ENCODE results near the gene SMIM10L2A. TPM values are rescaled to one million over a fixed set of nuclear protein-coding genes. Genes with fewer than 3 reads are reported as not detected.
A peak's percentile ranks its signal among the peaks of the same experiment; 100 is the strongest.
"Not testable (repeated sequence)": the region's sequence is repeated elsewhere in the genome, so short reads cannot be mapped to it uniquely, and the experiment has no call there.

SMIM10L2A gene
- 1.1 TPM for total RNA-seq

DNA sequence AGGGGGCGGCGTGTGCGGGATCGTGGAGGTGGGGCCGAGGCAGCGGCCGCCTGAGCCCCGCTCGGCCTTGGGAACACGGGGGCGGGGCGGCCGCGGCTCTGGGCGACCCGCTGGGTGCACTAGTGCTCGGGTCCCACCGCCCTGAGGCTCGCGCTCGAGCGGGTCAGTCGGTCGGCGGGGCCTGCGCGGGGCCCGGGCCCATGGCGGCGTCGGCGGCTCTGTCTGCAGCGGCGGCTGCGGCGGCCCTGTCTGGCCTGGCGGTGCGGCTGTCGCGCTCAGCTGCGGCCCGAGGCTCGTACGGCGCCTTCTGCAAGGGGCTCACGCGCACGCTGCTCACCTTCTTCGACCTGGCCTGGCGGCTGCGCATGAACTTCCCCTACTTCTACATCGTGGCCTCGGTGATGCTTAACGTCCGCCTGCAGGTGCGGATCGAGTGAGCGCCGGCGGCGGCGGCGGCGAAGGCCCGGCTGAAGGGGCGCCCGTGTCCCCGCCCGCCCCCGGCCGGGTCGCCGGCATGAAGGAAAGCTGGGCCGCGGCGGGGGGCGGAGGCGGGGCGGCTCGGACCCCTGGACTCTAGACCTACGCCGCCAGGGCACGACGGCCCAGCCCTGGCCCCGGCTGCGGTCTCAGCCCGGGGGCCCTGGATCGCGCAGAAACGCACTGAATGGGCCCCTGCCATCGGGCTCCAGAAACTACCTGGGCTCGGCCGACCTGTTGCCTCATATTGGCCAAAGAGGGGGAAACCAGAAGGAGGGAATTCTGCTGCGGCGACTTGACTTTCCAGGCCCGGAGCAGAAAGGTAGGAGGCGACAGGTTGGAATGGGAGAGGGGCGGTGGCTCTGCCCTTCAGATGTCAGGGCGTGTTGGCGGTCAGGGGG is at the start of gene SMIM10L2A:
Gene SMIM10L2A (plus strand): TSS at position 13 of the 878 bp plus-strand sequence. CDS start 188 bp downstream, at position 201.
- DNase-seq (ENCODE audit: low spot score) = no peak

DNA sequence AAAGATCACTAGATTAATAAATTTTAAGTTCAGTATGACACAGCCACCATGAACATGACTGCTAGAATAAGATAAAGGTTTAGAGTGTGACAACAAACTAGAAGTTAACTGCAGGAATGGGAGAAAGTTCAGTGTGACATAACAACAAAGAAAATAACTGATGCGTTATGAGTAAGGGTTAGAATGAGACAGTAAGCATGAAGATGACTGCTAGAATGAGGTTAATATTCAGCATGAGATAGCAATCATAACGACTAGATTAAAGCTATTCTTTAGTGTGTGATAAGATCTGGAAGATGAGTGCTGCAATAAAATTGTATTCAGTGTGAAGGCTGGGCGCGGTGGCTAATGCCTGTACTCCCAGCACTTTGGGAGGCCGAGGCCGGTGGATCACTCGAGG is 48.4 kb upstream of the SMIM10L2A start:
- no peak for DNase-seq (ENCODE audit: low spot score)

DNA sequence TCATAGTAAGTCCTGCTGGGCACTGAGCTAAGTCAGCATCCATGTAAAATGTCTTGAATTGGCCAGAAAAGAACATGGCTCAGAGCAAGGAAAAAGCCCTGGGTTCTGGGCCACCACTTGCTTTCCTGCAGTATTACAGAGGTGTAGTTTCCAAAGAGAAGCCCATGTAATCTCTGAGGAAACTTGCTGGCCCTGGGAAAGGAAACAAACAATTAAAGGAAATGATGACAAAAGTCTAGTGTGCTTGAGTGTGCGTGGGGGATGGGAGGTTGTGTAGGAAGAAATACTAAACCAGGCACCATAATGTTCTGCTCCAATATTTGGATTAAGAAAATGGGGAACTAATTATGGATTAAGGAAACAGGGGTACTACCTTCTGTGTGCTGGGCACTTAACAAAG is 39.5 kb upstream of the SMIM10L2A start:
- DNase-seq (ENCODE audit: low spot score) = no peak

DNA sequence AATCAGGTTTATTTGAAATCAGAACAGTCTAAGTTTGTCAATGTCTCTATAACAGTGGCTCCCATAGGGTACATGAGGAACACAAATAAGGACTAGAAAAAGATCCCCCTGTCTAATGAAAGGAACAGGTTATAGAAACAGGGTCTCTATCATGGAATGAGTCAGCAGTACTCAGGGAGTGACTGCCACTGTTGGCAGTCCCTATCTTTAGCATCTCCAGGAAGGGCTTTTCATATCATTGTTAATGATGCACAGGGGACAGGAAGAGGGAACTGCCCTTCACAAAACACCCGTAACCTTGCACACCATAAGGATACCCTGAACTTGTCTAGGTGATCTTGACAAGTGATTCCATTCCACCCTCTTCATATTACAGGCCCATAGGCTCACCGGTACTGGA is 38.5 kb upstream of the SMIM10L2A start:
- no peak for DNase-seq (ENCODE audit: low spot score)

DNA sequence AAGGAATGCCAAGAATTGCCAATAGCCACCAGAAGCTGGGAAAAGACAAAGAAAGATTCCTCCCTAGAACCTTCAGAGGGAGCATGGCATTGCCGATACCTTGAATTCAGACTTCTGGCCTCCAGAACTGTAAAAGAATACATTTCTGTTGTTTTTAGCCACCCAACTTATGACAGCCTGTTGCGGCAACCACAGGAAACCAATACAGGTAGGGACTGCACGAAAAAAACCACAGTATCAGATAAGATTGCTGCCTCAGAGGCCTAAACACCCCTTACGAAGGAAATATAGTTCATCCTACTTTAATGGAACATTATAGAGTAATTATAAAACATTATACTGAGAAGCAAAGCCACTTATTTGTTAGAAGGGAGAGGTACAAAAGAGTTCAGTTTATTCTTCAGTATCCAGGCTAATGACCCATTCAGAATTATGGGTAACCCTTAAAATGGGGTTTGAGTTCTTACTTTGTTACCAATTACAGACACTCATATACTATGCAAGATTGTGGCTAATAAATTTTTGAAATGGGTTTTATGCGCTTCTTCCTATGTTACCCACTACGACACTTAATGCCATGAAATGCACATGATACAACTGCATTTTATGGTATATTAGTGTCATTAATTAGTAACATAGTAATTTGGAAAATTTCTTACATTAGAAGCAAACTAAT is 37.4 kb upstream of the SMIM10L2A start:
- no peak for DNase-seq (ENCODE audit: low spot score)

DNA sequence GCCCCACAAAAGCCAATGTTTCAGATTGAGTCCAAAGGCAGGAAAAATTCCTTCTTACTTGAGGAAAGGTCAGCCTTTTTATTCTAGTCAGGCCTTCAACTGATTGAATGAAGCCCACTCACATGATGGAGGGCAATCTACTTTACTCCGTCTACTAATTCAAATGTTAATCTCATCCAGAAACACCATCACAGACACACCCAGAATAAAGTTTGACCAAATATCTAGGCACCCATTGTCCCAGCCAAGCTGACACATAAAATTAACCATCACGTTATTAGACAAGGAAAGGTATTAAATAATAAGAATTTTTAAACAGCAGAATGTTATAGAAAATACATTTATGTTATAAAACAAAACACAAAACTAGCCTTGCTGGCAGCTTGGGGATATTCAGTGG is 32.9 kb upstream of the SMIM10L2A start:
- no peak for DNase-seq (ENCODE audit: low spot score)

DNA sequence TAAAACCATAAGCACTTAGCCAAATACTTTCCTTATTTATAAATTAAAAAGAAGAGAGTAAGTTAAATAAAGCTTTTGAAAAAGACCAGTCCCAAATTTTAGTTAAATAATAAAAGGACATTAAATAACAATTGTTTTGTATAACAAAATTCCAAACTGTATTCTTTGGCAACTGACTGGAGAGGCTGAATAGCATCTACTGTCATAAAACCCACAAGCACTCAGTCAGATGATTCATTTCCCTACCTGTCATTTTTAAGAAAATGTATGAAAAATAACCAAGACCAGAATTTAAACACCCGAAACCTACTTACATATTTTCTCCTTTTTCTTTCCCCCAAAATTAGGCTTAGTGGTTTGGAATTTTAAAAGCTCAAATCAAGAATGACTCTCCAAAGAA is 32.5 kb upstream of the SMIM10L2A start:
- DNase-seq (ENCODE audit: low spot score) = no peak

DNA sequence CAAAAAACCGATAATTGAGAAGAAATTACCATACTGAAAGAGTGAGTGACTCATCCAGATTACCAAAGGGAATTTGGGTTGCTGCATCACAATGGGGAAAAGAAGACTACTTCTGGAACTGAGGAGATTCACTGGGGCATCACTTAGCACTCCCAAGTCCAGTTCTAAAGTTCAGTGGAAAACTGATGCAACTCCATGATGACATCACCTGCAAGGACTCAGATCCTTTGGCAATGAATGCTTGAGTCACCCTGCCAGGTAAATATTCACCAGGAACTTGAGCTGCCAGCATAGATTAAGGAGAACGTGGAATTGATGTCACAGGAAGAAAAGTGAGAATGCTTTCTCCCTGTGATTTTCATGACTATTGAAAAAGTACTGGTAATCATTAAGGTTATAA is 32.0 kb upstream of the SMIM10L2A start:
- no peak for DNase-seq (ENCODE audit: low spot score)

DNA sequence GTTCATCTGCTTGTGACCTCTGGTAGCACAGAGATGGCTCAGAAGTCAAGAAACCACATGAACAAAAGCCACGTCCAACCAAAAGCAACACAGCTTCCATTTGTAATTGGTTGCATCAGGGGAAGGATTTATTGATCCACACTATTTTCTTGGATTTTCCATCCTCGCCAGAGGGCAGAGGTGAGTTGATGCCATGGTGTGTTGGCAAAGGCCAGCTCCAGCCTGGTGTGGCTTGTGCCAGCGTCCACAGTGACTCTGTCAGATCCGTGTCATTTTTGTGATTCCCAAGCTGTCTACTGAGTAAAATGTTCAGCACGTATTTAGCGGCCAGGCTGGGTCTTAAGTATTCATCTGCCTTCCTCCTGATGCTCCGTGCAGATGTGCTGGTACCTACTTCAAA is 30.0 kb upstream of the SMIM10L2A start:
- no peak for DNase-seq (ENCODE audit: low spot score)

DNA sequence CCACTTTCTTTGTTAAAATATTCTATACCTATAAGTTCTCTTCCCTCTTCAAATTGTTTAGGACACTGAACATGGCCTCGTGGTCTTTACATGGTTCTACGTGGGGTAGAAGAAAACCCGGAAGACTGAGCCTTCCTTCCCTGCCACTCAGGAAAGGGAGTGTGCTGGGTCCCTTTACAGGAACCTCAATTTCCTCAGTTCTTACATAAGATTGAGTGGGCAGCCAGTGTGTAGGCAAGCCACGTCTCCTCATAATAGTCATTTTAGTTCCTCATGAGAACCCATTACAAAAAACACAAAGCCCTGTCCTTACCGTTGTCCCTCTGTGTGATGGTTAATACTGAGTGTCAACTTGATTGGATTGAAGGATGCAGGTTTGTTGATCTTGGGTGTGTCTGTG is 28.7 kb upstream of the SMIM10L2A start:
- DNase-seq (ENCODE audit: low spot score) = no peak

DNA sequence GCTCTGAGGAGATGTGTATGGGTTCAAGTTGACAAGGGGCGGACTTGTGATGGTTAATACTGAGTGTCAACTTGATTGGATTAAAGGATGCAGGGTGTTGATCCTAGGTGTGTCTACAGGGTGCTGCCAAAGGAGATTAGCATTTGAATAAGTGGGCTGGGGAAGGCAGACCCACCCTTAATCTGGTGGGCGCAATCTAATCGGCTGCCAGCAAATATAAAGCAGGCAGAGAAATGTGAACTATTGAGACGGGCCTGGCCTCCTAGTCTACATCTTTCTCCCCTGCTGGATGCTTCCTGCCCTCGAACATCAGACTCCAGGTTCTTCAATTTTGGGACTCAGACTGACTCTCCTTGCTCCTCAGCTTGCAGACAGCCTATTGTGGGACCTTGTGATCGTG is 26.7 kb upstream of the SMIM10L2A start:
- DNase-seq (ENCODE audit: low spot score) = no peak

DNA sequence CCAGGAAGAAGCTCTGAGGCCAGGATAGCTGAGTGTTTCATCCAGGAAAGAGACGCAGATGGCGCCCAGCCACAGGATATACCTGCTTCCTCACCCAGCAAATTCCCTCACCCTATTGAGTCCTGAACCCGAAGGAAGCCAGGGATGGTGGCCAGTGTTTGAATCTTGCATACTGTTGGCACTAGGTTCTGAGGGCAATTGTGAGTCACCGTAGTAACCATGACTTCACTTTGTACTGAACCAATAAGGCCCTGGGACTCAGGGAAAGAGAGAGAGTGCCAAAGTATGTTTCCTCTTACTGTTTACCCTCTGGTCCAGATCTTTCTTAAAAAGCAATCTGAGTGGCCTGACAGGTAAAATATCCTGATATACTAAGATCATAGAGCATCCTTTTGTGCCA is 25.6 kb upstream of the SMIM10L2A start:
- no peak for DNase-seq (ENCODE audit: low spot score)

DNA sequence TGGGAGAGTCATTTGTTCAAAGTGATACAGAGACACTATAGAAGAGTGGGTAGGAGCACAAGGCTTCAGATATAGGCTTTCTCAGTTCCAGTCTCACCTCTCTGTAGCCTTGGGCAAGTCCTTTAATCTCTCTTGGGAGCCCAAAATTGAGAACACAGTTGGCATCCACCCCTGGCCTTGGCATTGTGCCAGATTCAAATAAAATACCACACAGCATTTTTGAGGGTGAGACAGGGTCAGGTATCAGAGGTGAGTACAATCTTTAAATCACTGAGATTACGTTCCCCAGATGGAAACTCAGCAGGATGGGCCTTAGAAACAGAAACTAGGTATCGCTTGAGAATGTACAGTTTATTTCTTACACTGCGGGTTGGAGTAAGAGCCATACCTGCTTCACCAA is 25.2 kb upstream of the SMIM10L2A start:
- no peak for DNase-seq (ENCODE audit: low spot score)

DNA sequence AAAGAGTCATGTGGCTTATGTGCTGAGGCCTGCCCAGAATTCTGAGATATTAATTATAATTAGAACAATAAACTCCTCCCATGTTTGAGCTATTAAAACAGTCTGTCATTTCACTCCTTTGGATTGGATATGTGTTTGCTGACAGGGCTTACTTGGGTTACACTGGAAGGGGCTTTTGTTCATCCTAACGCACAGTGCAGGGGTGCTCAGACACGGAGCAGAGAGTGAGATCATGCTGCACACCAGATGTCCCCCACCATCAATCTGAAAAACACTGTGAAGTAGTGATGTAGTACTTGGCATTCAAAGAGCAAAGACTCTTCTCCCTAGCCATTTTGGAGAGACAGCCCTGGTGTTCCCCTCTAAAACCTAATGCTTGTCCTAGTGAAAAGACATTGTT is 24.1 kb upstream of the SMIM10L2A start:
- no peak for DNase-seq (ENCODE audit: low spot score)

DNA sequence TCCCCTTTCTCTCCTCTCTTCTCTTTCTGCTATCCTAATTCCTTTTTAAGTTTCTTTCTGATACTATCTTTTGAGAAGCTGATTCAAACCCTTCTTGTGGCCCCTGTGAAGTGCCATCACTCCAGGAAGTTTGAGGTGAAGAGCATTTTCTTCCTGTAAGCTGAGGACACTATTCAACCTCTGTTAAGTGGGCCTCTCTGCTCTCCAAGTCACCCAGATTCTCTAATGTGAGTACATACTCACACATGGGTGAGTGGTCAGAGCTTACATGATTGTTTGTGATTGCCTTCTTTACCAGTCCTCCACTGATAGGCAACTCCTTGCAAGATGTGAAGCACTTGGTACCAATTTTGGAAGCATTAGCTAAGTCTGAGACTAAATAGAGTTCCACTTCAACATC is 18.4 kb upstream of the SMIM10L2A start:
- no peak for DNase-seq (ENCODE audit: low spot score)

DNA sequence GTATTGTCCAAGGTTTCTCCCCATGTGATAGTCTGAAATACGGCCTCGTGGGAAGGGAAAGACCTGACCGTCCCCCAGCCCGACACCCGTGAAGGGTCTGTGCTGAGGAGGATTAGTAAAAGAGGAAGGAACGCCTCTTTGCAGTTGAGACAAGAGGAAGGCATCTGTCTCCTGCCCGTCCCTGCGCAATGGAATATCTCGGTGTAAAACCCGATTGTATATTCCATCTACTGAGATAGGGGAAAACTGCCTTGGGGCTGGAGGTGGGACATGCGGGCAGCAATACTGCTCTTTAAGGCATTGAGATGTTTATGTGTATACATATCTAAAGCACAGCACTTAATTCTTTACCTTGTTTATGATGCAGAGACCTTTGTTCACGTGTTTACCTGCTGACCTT is 15.3 kb upstream of the SMIM10L2A start:
- not testable (repeated sequence) for DNase-seq (ENCODE audit: low spot score)

DNA sequence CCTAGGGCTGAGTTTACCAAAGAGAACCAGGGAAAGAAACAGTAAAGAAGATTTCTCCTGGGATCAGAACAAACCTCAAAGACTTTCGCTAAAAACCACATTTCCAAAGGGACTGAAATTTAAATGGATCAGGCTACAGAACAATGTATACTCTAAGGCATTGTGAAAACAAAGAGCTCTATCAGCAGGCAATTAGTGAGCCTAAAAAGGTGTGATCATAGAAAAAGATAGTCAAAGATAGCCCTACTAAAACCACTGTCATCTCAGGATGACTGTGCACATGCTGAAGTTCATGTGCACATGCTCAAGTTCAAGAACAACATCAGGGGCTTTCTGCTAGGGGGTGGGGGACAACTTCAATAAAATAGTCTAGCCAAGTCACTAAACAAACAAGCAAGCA is 12.9 kb upstream of the SMIM10L2A start:
- DNase-seq (ENCODE audit: low spot score) = no peak

DNA sequence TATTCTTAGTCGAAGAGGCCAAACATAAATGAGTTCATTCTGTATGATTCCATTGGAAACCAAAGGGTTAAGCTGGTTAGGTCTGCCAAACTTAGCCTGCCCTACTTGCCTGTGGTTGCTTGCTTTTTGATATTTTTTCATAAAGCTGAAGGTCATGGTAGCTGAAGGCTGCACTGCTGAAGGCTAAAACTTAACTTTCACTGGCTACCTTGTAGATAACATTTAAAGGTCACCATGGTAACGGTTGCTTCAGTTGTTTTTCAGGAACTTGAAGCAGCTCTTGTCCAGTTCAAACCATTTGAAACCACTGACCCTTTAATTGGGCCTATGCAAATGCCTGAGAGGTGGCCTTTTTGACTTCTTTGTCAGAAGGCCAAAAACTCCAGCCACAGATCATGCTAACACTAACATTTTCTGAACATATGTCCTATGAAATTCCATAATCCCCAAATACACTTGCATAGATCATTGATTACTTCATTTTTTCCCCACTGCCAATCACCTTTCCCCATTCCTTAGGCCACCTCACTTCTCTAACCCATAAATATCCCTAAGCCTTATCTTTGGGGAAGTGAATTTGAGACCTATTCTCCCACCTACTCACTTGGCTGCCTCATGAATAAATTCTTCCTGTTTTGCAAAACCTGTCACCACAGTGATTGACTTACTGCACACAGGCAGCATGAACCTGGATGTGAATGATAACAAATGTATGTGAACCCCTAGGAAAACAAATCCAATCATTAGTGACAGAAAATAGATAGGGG is 10.7 kb upstream of the SMIM10L2A start:
- no peak for DNase-seq (ENCODE audit: low spot score)

DNA sequence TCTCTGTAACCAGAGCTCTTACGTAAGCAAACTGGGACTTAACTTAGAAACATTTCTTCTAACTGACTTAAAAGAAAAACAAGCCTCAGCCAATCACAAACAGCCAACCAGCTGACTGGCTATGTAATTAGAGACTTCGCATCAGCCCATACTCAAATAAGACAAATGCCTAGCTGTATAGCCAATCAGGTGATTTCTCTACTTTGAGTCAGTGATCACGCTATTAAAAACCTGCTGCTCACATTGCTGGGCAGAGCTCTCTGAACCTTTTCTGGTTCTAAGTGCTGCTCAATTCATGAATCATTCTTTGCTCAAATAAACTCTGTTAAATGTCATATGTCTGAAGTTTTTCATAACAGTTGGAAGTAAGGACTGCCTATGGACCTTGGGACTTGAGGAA is 9.9 kb upstream of the SMIM10L2A start:
- DNase-seq (ENCODE audit: low spot score) = no peak

DNA sequence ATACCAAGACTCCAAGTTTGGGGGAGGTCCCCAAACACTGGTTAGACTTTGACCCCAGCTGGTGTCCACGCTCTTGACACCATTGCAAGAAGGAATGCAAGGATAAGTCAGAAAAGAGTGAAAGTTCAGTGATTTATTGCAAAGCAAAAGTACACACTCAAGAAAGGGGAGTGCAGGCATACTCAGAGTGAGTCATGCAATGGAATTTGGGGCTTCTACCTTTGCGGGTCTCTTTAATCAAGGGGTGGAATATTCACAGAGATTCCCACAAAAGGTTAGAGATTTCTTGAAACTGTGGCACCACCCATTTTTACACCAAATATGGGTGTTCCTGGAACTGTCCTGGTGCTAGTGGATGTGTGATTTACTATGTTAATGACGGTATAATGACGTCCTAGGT is 5.2 kb upstream of the SMIM10L2A start:
- DNase-seq (ENCODE audit: low spot score) = no peak

DNA sequence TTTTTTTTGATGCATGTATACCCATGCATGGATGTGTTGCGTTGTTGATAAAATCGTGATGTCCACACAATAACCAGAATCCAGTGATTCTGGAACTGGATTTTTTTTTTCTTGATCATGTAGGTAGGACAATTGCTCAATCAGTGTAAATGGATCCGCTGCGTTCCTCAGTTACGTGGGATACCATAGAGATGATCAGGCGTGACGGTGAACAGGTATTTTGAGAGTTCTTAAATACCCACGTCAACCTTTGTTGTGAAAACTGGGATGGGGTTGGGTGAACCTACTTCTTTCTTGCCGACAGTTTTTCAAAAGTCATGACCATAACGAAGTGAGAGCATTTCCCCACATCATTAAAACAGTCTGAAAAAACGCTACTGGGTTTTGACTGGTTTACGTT is 913 bp upstream of the SMIM10L2A start:
- DNase-seq (ENCODE audit: low spot score) = no peak

DNA sequence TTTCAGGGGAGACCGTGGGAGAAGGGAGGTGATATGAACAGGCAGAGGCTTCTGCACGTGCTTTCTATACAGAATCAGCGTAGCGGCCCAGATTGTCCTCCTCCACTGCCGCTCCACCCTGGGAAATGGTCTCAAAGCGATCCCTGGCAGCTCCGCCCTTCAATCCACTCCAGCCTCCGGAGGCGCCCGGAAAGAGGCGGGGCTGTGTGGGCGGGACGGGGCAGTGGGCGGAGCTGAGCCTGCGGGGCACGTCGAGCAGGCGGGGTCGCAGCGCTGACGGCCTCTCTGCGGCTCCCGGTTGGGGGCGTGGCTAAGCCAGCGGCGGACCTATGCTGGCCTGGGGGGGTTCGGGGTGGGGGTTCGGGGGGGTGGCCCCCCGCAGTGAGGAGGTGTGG is 210 bp upstream of the SMIM10L2A start:
- peak; percentile 83 for DNase-seq (ENCODE audit: low spot score)

DNA sequence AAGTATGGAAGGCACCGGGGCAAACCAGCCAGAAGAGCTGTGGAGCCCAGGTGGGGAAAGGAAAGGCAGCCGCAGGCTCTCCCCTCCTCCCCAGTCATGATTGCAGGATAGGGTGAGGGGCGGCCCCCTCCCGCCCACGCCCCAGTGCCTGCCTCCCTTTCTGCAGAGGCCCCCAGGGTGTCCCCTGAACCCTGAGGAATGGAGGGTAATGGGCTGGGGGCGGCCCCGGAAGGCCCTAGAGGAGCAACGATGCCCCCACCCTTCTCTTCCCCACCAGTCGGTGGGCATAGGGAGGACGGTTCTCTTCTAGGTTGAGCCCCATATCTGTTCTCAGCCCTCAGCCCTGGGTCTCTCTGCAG is 1.0 kb downstream of the SMIM10L2A start:
- DNase-seq (ENCODE audit: low spot score) = not testable (repeated sequence)
